GM19351 (cell line): ENCODE measurements around the gene PRKD1.
"Not testable (repeated sequence)": the region's sequence is repeated elsewhere in the genome, so short reads cannot be mapped to it uniquely, and the experiment has no call there.

Experiments used
- ATAC-seq: cut with Tn5 transposase; IDR thresholded peaks from one replicate; pipeline ENCODE4 v1.9.1; 2021; ENCODE audit warnings: mild to moderate bottlenecking, moderate library complexity; ENCODE audit not compliant: unreplicated experiment

Gene PRKD1

GRCh38 chr14:29749829-29750228 is 177.8 kb downstream of the PRKD1 start:
- no peak for ATAC-seq

DNA sequence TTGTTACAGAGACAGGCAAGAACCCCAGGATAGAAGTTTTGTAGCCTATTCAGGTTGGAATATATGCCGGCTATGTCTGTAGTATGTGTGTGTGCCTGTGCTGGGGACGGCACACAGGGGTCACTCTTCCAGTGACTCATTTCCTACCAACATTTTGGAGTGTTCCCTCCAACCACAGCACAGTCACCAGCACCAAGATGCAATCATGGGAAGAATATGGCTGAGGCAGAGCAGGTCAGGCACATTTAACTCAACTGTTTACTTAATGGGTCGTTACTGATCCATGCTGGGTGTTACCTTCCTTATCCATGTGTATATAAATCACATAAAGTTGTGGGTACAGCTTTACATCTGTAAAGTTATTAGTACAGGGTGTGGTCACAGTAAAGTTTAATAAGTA is 178.3 kb downstream of the PRKD1 start:
- no peak for ATAC-seq

DNA sequence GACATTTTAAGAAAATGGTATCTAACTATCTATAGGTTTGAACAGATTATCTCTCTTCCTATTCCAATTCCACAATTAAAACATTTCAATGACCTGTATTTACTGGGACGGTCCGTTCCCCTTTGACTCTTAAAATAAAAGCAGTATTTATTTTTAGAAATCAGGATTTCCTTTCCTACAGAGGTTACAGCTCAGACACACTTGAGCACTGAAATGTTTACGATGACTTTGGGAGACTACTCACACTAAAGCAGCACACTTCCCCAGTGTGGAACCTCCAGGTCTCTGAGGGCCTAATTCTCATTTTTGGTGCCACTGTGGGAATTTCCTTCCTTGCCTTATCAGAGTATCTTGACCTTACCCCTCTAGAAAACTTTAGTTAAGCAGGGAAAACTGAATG is 181.8 kb downstream of the PRKD1 start:
- ATAC-seq = no peak

- no peak for ATAC-seq
Observed at GRCh38 chr14:29743531-29743930, 184.1 kb downstream of the PRKD1 start.

DNA sequence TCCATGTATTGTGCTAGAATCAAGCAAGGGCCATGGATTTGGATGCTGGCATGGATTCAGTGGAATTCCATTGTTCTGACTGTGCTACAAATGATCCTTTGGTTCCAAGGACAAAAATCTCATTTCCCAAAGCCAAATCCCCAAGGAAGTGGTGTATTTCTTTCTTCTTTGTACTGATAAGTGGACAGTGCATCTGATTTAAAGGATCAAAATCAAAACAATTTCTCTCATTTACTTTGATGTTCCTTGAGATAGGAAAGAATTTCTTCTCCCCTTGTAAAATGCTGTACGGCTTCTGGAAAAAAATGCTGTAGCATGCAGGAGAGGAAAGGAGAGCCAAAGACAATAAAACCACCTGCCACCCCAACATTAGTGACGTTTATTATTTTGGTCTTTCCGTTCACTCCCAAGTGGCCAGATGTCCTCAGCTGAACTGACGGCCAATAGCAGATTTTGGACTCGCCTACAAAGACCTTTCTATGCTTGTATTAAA is 185.7 kb downstream of the PRKD1 start:
- no peak for ATAC-seq

DNA sequence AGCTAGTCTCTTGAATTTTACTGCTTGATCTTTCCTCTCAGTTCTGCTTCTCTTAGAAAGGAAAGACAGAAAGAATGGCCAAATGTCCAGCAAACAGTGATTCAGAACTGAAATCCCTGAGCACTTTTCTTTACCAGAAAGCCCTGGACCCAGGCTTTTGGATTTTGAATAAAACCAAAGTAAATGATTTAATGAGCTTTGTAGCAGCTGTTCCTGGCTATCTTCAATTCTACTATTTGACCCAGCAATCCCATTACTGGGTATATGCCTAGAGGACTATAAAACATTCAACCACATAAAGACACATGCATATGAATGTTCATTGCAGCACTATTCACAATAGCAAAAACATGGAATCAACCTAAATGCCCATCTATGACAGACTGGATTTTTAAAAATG is 187.2 kb downstream of the PRKD1 start:
- no peak for ATAC-seq

GRCh38 chr14:29738950-29739349 is 188.7 kb downstream of the PRKD1 start:
- ATAC-seq = no peak

GRCh38 chr14:29738056-29738455 is 189.6 kb downstream of the PRKD1 start:
- no peak for ATAC-seq

DNA sequence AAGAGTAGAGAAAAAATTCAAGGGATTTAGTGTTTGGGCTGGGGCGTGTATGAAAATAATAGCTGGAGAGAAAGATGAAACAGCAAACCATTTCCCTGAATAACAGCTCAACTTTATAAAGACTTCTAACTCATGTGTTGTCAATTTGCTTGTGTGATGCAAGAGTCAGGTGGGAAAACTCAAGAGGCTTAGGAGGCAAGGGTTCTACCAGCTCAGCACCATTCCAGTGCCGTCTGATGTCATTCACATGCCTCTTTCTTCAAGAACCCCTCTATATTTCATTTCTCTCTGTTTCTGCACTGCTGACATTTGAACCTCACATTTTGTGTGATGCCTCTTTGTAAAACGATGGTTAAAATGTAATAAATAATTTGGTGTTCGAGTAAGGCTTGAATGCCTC is 192.2 kb downstream of the PRKD1 start:
- ATAC-seq = no peak

GRCh38 chr14:29734732-29735131 is 192.9 kb downstream of the PRKD1 start:
- ATAC-seq = no peak

GRCh38 chr14:29726560-29727331 is 200.9 kb downstream of the PRKD1 start:
- ATAC-seq = not testable (repeated sequence)

DNA sequence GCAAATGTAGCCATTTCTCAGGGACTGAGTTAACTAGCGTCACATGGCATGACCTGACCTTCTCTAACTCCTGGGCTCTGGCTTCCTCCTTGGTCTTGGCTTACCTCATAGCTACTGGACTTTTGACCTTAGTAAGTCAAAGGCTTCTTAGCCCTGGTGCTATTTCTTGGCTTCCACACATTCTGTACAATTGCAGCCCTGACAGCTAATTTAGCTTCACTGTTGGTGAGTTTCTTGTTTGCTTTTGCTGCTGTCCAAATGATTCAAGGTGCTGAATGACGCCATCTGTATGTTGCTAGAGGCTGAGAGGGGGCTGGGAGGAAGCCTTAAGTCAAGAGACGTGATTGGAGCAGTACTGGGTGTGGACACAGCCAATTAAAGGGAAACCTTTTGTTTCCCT is 202.7 kb downstream of the PRKD1 start:
- ATAC-seq = no peak

DNA sequence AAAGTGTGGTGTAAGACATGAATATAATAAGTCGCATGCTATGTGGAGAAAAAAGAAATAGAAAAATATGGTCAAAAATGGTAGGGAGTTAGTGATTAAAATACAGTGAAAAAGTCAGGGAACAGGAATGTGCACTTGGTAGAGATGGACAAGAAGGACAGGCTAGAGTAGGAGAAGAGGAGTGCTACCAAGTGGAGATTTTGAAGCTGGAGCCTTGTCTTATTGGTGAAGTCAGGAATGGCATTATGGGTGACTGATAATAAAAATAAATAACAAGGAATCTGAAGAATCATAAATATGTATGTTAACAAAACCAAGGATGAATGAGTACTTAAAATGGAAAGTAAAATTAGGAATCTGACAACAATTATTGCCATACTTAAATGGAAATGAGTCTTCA is 204.8 kb downstream of the PRKD1 start:
- ATAC-seq = no peak

- ATAC-seq = no peak
Observed at GRCh38 chr14:29721586-29721985, 206.1 kb downstream of the PRKD1 start.

DNA sequence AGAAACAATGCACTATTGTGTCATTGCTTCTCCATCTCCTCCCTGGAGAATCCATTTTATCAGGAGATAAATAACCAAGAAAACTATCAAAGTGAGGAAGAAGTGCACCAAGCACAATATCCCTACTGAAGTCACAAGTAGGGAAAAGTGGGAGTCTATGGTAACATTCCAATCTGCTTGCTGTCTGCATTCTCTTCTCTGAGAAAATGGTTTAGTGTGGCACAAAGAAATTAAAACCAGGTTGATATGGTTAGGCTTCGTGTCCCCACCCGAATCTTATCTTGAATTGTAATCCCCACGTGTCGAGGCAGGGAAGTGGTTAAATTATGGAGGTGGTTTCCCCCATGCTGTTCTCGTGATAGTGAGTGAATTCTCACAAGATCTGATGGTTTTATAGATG is 209.7 kb downstream of the PRKD1 start:
- no peak for ATAC-seq

DNA sequence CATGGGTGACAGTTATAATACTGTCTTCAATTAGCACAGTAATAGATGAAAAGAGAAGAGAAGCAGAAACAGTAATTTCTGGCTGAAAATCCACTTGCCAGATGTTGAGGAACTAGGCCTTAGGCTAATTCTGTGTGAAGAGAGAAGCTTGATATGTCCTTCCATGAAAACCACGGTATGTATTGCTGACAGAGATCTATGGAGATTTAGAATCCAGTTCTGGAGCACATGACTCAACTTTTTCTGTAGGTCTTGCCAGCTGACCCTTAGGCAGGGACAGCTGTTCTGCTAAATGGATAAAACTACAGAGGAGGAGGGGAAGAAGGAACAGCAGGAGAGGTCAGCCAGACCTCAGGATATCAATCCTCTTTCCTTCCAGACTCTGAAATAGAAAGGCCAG is 211.5 kb downstream of the PRKD1 start:
- no peak for ATAC-seq

DNA sequence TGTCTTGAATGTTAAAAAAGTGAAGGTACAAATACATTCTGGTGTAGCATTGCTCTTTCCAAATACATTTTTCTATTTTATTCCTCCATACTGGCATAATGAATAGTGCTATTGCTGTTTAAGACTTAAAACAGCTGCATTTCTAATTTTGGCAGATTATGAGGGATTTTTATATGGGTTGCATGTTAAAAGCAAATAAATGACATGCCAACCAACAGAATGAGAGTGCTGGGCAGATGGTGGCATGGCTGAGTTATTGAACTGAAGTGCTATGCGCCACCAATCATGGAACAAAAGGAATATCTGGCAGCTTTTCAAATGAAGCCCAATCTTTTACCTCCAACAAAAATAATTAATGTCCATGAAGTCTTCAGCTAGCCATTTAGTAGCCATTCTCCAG is 215.0 kb downstream of the PRKD1 start:
- ATAC-seq = no peak

GRCh38 chr14:29710015-29710414 is 217.6 kb downstream of the PRKD1 start:
- no peak for ATAC-seq

DNA sequence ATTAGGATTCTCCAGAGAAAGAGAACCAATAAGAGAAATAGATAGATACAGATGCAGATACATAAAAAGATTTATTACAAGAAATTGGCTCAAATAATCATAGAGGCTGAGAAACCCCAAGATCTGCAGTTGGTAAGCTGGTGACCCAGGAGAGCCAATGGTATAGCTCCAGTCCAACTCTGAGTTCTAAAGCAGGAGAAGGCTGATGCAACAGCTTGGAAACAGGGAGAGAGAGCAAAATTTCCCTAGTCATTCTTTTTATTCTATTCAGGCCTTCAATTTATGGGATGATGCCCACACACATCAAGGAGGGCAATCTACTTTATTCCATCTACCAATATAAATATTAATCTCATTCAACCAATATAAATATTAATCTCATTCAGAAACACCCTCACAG is 218.2 kb downstream of the PRKD1 start:
- ATAC-seq = no peak

DNA sequence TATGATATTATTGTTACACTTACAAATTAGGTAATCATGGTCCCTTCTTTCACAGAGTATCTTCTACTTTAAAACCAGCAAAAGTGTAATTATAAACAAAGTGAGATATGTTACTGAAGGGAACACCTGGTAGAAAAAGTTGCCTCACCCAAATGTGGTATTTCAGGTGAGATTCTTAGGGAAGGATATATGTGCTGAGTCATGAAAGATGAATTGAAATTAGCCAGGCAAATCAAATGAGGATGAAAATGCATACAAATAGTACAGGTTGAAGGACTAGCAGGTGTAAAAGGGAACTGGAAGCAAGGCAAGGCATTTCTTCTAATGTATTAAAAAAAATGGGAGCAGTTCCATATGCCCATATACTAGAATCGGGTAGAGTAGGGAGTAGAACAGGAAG is 220.9 kb downstream of the PRKD1 start:
- ATAC-seq = no peak

DNA sequence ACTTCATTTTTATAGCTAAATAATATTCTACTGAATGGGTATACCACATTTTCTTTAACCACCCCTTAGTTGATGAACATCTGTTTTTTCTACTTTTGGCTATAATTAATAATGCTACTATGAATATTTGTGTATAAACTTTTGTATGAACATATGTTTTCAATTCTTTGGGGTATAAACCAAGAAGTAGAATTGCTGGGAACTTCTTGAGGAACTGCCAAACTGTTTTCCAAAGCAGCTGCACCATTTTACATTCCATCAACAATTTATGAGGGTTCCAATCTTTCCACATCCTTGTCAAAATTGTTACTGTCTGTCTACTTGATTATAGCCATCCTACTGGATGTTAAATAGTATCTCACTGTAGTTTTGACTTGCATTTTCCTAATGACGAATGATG is 221.8 kb downstream of the PRKD1 start:
- ATAC-seq = no peak

- not testable (repeated sequence) for ATAC-seq
Observed at GRCh38 chr14:29689597-29689996, 238.1 kb downstream of the PRKD1 start.

- no peak for ATAC-seq
Observed at GRCh38 chr14:29687866-29688265, 239.8 kb downstream of the PRKD1 start.
